Stimulated activated naive B cell treated with anti-CD40 and anti-IgM and Interleukin-4, amounts not matched to agents 10 μg/mL and 1 μg/mL and 100 μg/mL, for 72 hours (primary cell): ENCODE results near the gene CALML6.

Source experiments
- ATAC-seq, 2 donors: fragments of 150-1000 bp; cut with Tn5 transposase; replicated peaks; 2 replicates each; pipeline ENCODE4 v1.10.0; 2021; ENCODE audit warnings: moderate library complexity in 1 of 2
- DNase-seq: peaks from one replicate; pipeline ENCODE4 v3.0.0; 2021
- H3K27ac Mint-ChIP-seq: one replicate; pipeline ENCODE4 v1.8.0; 2022; ENCODE audit warnings: mild to moderate bottlenecking, mixed read lengths
- H3K27me3 Mint-ChIP-seq, 2 donors: one replicate each; pipeline ENCODE4 v1.8.0; 2022; ENCODE audit warnings: mixed read lengths in 2 of 2
- H3K36me3 Mint-ChIP-seq, 2 donors: one replicate each; pipeline ENCODE4 v1.8.0; 2022; ENCODE audit warnings: mixed read lengths in 2 of 2, mild to moderate bottlenecking in 1 of 2
- H3K4me1 Mint-ChIP-seq, 2 donors: one replicate each; pipeline ENCODE4 v1.8.0; 2022; ENCODE audit warnings: mixed read lengths in 2 of 2, mild to moderate bottlenecking in 1 of 2
- H3K4me3 Mint-ChIP-seq, 2 donors: one replicate each; pipeline ENCODE4 v1.8.0; 2022; ENCODE audit warnings: mild to moderate bottlenecking in 2 of 2, mixed read lengths in 2 of 2, moderate library complexity in 1 of 2
- H3K9me3 Mint-ChIP-seq, 2 donors: one replicate each; pipeline ENCODE4 v1.8.0; 2022; ENCODE audit warnings: mixed read lengths in 2 of 2, mild to moderate bottlenecking in 1 of 2

CALML6 gene

GRCh38 chr1:1898246-1898933 lies 16.7 kb upstream of the CALML6 start:
- H3K9me3 Mint-ChIP-seq = no peaks in the 10 kb centered on the region
- peaks cover 34 to 55% of the 10 kb centered on the region in 2 donors for H3K4me1 Mint-ChIP-seq
- peaks cover under 1 to 1% of the 10 kb centered on the region in 2 donors for H3K36me3 Mint-ChIP-seq
- H3K4me3 Mint-ChIP-seq = no peak overlapping the region
- ATAC-seq (no peak), DNase-seq (no peak)
- no peaks in the 10 kb centered on the region for H3K27me3 Mint-ChIP-seq
- H3K27ac Mint-ChIP-seq = no peak overlapping the region

GRCh38 chr1:1899266-1899966 lies 15.6 kb upstream of the CALML6 start:
- no peaks in the 10 kb centered on the region for H3K27me3 Mint-ChIP-seq
- no peak overlapping the region for H3K4me3 Mint-ChIP-seq
- no peaks in the 10 kb centered on the region for H3K9me3 Mint-ChIP-seq
- no peak overlapping the region for H3K27ac Mint-ChIP-seq
- H3K4me1 Mint-ChIP-seq = peaks cover 29 to 45% of the 10 kb centered on the region in 2 donors
- DNase-seq (no peak), ATAC-seq (peak; percentile 60 to 70)
- no peaks in the 10 kb centered on the region for H3K36me3 Mint-ChIP-seq

GRCh38 chr1:1899967-1900327 lies 15.1 kb upstream of the CALML6 start:
- DNase-seq (no peak), ATAC-seq (no peak)
- H3K9me3 Mint-ChIP-seq = no peaks in the 10 kb centered on the region
- no peaks in the 10 kb centered on the region for H3K36me3 Mint-ChIP-seq
- H3K4me3 Mint-ChIP-seq = no peak overlapping the region
- H3K4me1 Mint-ChIP-seq = peaks cover 24 to 40% of the 10 kb centered on the region in 2 donors
- no peak overlapping the region for H3K27ac Mint-ChIP-seq
- no peaks in the 10 kb centered on the region for H3K27me3 Mint-ChIP-seq

GRCh38 chr1:1900883-1901640 lies 14.0 kb upstream of the CALML6 start:
- ATAC-seq = no peak

DNA sequence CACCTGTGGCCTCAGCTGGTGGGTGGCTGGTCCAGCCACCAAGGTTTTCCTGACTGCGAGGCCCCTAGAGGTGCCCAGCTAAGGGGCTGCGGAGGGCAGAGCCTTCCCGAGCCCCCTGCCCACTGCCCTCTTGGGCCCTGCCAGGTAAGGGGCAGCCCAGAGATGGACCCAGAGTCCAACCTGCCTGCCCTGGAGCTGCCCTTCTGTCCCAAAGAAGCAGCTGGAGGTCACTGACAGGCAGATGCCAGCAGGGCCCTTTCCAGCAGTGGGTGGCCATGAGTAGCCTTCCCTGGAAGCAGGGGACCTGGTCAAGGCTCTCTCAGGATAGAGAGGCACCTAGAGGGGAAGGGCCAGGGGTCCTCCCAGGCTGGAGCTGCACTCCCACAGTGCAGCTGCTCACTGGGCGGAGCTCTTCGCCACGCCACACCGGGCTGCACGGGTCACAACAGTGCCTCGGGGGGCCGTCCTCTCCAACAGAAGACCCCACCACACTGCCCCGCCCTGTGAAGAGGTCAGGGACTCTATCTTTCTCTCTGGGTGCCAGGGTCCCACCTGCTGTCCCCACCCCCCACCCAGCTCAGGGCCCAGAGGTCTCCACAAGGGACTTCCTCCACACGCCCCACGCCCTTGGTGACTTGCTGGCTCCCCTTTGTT lies 13.3 kb upstream of the CALML6 start:
- peaks cover 21 to 29% of the 10 kb centered on the region in 2 donors for H3K4me1 Mint-ChIP-seq
- no peaks in the 10 kb centered on the region for H3K27me3 Mint-ChIP-seq
- H3K4me3 Mint-ChIP-seq = no peak overlapping the region
- no peaks in the 10 kb centered on the region for H3K9me3 Mint-ChIP-seq
- H3K27ac Mint-ChIP-seq = peak overlapping the region; percentile 25
- DNase-seq = no peak
- ATAC-seq = no peak
- H3K36me3 Mint-ChIP-seq = no peaks in the 10 kb centered on the region

More at GRCh38 chr1:1900883-1901640, 14.0 kb upstream of the CALML6 start:
- H3K4me3 Mint-ChIP-seq = no peak overlapping the region
- no peaks in the 10 kb centered on the region for H3K9me3 Mint-ChIP-seq
- peaks cover 15 to 31% of the 10 kb centered on the region in 2 donors for H3K4me1 Mint-ChIP-seq
- no peaks in the 10 kb centered on the region for H3K27me3 Mint-ChIP-seq
- DNase-seq = no peak
- H3K36me3 Mint-ChIP-seq = no peaks in the 10 kb centered on the region
- H3K27ac Mint-ChIP-seq = no peak overlapping the region

DNA sequence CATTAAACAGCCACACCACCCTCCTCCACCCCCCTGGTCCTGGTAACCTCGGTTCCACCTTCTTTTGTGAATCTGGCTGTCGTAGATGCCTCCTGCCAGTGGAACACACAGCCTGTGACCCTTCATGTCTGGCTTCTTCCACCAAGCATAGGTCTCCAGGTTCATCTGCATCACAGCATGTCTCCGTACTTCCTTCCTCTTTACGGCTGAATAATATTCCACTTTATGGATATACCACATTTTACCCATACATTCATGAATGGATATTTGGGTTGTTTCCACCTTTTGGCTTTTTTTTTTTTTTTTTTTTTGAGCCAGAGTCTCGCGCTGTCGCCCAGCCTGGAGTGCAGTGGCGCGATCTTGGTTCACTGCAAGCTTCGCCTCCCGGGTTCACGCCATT lies 11.8 kb upstream of the CALML6 start:
- Mint-ChIP-seq H3K4me1 (peaks cover 21 to 35% of the 10 kb centered on the region in 2 donors), H3K27me3 (no peaks in the 10 kb centered on the region), H3K27ac (no peak overlapping the region), H3K4me3 (no peak overlapping the region), H3K9me3 (no peaks in the 10 kb centered on the region), H3K36me3 (no peaks in the 10 kb centered on the region)
- ATAC-seq (no peak), DNase-seq (no peak)

- Mint-ChIP-seq H3K36me3 (no peaks in the 10 kb centered on the region), H3K4me3 (peak overlapping the region; percentile 2 to 39), H3K27me3 (no peaks in the 10 kb centered on the region), H3K27ac (peak overlapping the region; percentile 44), H3K4me1 (peaks cover 20 to 33% of the 10 kb centered on the region in 2 donors), H3K9me3 (no peaks in the 10 kb centered on the region)
- ATAC-seq (peak; percentile 41 to 42), DNase-seq (peak; percentile 57)
These were observed 8.6 kb upstream of the CALML6 start for GRCh38 chr1:1906185-1907097.

DNA sequence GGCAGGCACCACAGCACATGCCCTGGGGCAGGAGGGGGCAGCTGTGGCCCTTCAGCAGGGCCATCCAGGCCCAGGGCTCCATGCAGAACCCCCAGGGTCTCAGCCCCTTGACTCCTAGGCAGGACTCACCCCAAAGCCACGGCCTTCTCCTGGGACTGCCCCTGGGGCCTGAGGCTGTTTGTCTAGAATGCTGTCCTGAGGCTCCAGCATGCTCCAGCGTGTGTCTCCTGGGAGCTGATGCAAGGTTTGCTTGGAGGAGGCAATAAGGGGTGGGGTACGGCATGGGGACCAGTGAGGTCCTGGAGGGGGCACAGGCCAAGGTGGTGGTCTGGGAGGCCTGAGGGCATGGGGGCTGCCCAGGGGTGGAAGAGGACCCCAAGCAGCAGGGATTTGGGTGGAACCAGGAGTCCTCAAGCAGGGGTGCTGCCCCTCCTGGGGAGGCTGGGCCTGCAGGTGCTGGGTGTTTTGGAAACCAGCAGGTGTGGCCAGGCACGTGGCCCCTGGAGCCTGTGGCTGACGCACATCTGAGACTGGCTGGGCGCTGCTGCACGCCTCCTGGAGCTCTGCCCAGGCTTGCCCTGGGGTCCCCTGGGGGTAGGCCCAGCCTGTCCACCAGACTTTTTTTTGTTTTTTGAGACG lies 7.8 kb upstream of the CALML6 start:
- peak overlapping the region; percentile 75 for H3K27ac Mint-ChIP-seq
- H3K27me3 Mint-ChIP-seq = no peaks in the 10 kb centered on the region

DNA sequence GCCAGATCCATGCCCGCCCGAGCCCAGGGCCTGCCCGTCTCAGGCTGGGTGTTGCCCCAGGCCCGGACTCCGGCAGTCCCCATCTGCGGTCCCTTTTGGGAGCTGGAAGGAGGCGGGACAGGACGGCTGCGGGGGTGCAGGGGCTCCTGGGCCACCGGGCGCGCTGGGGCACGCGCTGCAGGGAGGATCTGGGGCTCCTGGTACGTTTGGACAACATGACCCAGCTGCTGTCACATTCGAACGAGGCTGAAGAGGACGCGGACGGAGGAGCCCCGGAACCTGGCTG lies 6.6 kb upstream of the CALML6 start:
- H3K36me3 Mint-ChIP-seq = no peaks in the 10 kb centered on the region
- H3K4me1 Mint-ChIP-seq = peaks cover 18 to 33% of the 10 kb centered on the region in 2 donors
- no peaks in the 10 kb centered on the region for H3K9me3 Mint-ChIP-seq
- peak overlapping the region; percentile 71 for H3K27ac Mint-ChIP-seq
- H3K4me3 Mint-ChIP-seq = peak overlapping the region; percentile 88 to 91
- peaks cover 0 to 1% of the 10 kb centered on the region in 2 donors for H3K27me3 Mint-ChIP-seq
- DNase-seq (no peak), ATAC-seq (peak in 1 of 2 donors; percentile 28)

More for the DNA sequence above, 7.8 kb upstream of the CALML6 start:
- peak overlapping the region; percentile 56 to 88 for H3K4me3 Mint-ChIP-seq
- DNase-seq = peak; percentile 68
- peaks cover 20 to 33% of the 10 kb centered on the region in 2 donors for H3K4me1 Mint-ChIP-seq
- H3K36me3 Mint-ChIP-seq = no peaks in the 10 kb centered on the region
- H3K9me3 Mint-ChIP-seq = no peaks in the 10 kb centered on the region
- peak; percentile 56 to 57 for ATAC-seq

GRCh38 chr1:1910033-1910465 lies 5.0 kb upstream of the CALML6 start:
- Mint-ChIP-seq H3K27me3 (peaks cover 5 to 7% of the 10 kb centered on the region in 2 donors), H3K27ac (peak overlapping the region; percentile 92), H3K4me3 (peak overlapping the region; percentile 88 to 91), H3K4me1 (peaks cover 19 to 33% of the 10 kb centered on the region in 2 donors), H3K9me3 (no peaks in the 10 kb centered on the region), H3K36me3 (no peaks in the 10 kb centered on the region)
- no peak for DNase-seq
- ATAC-seq = no peak

DNA sequence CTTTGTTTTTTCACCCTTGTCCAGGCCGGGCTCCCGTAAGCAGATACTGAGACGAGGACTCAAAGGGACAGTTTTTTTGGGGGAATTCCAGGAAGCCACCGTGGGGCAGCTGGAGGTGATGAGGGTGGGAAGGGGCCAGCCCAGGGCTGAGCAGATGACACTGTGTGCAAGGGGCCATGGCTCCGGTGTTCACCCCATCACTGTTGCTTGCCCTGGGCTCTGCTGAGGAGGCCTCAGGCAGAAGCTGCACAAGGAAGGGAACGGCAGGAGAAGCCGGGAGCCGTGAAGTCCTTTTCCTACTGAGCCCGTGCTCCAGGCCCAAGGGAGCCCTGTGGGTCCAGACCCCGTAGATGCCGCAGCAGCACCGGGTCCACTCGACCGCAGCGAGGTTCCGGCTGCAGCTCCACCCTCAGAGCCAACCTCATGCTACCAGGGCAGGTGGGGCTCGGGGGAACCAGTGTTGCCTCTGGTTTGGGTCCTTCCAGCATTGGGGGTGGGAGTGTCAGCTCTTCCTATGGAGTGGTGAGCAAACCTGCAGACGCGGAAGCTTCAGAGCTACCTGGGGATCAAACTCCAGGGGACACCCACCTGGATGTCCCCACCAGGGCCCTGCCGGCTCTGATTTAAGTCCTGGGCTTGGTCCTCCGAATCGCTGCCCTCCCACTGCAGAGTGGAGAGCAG lies 4.3 kb upstream of the CALML6 start:
- no peak for DNase-seq
- no peak overlapping the region for H3K27ac Mint-ChIP-seq
- peak overlapping the region in 1 of 2 donors; percentile 91 for H3K4me3 Mint-ChIP-seq
- no peaks in the 10 kb centered on the region for H3K36me3 Mint-ChIP-seq
- peaks cover 20 to 33% of the 10 kb centered on the region in 2 donors for H3K4me1 Mint-ChIP-seq
- H3K9me3 Mint-ChIP-seq = no peaks in the 10 kb centered on the region
- no peak for ATAC-seq
- H3K27me3 Mint-ChIP-seq = peaks cover 5 to 7% of the 10 kb centered on the region in 2 donors

DNA sequence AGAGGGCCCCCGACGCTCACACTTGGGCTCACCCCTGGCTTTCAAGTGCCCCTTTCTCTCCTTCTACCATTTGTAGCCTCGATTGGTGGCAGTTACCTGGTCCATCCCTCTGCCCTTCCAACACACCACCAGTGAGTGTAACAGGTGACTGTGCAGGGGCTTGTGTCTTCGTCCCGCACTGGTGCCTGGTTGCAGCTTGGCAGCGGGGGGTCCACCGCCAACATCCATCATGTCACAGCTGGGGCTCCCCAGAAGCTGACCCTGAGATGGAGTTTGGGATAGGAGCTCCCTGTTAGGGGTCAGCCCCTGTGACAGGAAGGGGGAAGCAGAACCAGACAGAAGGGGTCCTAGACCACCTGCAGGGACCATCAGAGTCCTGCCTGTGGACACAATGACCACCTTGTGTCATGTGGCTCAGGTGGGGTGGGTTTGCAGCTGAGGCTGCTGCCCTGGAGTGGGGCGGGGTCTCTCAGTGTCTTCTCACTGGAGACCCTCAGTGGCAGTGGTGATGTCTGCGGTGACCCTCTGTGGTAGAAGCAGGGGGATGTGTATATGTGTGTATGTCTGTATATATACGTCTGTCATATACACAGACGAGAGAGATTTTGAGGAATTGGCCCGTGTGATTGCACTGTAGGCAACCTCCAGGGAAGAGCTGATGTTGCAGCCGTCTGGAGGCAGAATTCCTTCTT lies 3.6 kb upstream of the CALML6 start:
- Mint-ChIP-seq H3K9me3 (no peaks in the 10 kb centered on the region), H3K27ac (no peak overlapping the region), H3K36me3 (no peaks in the 10 kb centered on the region), H3K4me1 (peaks cover 15 to 26% of the 10 kb centered on the region in 2 donors), H3K4me3 (no peak overlapping the region), H3K27me3 (peaks cover 5 to 7% of the 10 kb centered on the region in 2 donors)
- ATAC-seq = no peak
- no peak for DNase-seq
